ENCODE results near the gene PSENEN.

DNA sequence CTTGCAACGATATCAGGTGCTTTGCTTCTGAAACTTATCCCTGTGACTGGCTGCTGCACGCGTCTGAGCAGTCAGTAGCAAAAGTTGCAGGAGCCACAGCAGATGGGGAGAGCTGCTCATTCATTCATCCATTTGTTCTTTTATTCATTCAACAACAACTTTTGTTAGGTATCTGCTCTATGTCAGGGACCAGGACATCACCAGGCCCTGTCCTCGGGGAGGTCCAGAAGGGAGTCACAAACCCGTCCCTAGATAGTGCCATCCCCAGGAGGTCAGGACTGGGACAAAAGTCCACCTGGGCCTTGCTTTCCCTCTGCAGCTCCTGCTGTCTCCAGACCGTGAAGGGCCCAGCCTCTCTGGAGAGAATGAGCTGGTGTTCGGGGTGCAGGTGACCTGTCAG lies 32.5 kb downstream of the PSENEN start:
- TF ChIP-seq, protein P1, sequence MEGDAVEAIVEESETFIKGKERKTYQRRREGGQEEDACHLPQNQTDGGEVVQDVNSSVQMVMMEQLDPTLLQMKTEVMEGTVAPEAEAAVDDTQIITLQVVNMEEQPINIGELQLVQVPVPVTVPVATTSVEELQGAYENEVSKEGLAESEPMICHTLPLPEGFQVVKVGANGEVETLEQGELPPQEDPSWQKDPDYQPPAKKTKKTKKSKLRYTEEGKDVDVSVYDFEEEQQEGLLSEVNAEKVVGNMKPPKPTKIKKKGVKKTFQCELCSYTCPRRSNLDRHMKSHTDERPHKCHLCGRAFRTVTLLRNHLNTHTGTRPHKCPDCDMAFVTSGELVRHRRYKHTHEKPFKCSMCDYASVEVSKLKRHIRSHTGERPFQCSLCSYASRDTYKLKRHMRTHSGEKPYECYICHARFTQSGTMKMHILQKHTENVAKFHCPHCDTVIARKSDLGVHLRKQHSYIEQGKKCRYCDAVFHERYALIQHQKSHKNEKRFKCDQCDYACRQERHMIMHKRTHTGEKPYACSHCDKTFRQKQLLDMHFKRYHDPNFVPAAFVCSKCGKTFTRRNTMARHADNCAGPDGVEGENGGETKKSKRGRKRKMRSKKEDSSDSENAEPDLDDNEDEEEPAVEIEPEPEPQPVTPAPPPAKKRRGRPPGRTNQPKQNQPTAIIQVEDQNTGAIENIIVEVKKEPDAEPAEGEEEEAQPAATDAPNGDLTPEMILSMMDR (conservative IDR thresholded peaks at IDR 0.05 in 1 of 2, IDR thresholded peaks at IDR 0.05 in 1 of 2; ENCODE audit: low read depth in 1 of 2, low read length in 2 of 2), result no peak
- TF ChIP-seq EZH2 (IDR thresholded peaks at IDR 0.05; ENCODE audit: low read length, missing control alignments), result no peak

Data from fibroblast of lung (primary cell).